ENCODE data around the gene PHF14.

DNA sequence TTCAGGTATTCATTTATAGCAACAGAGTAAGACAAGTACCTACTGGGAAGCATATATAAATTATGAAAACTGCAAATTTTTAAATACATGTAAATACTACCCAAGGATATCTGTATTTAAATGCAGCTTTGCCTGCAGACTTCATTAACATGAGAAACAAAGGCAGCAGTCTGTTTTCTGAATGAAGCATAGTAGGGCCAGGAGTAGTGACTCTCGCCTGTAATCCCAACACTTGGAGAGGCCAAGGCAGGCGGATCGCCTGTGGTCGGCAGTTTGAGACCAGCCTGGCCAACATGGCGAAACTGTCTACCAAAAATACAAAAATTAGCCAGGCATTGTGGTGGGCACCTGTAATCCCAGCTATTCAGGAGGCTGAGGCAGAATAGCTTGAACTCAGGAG lies 42.5 kb upstream of the PHF14 start:
- TF ChIP-seq POLR2A (IDR thresholded peaks at IDR 0.05; ENCODE audit: low read length), result no peak
- no peak for TF ChIP-seq GATA1 (IDR thresholded peaks at IDR 0.05; ENCODE audit: low read depth, low read length)
